CD4-positive, alpha-beta T cell treated with Interleukin-6 for 4 hours (primary cell): ENCODE data around the gene SH2D3A.
"Not testable (repeated sequence)": the region's sequence is repeated elsewhere in the genome, so short reads cannot be mapped to it uniquely, and the experiment has no call there.

Experiments used
- DNase-seq: peaks from one replicate; pipeline ENCODE4 v3.0.0-alpha.2; 2020; ENCODE audit warnings: mixed read lengths

The SH2D3A gene

GRCh38 chr19:6754653-6755463 is 12.4 kb downstream of the SH2D3A start:
- DNase-seq = no peak

- DNase-seq = no peak
These were observed 13.1 kb downstream of the SH2D3A start for GRCh38 chr19:6754136-6754535.

GRCh38 chr19:6753178-6754031 is 13.8 kb downstream of the SH2D3A start:
- peak; percentile 79 for DNase-seq

DNA sequence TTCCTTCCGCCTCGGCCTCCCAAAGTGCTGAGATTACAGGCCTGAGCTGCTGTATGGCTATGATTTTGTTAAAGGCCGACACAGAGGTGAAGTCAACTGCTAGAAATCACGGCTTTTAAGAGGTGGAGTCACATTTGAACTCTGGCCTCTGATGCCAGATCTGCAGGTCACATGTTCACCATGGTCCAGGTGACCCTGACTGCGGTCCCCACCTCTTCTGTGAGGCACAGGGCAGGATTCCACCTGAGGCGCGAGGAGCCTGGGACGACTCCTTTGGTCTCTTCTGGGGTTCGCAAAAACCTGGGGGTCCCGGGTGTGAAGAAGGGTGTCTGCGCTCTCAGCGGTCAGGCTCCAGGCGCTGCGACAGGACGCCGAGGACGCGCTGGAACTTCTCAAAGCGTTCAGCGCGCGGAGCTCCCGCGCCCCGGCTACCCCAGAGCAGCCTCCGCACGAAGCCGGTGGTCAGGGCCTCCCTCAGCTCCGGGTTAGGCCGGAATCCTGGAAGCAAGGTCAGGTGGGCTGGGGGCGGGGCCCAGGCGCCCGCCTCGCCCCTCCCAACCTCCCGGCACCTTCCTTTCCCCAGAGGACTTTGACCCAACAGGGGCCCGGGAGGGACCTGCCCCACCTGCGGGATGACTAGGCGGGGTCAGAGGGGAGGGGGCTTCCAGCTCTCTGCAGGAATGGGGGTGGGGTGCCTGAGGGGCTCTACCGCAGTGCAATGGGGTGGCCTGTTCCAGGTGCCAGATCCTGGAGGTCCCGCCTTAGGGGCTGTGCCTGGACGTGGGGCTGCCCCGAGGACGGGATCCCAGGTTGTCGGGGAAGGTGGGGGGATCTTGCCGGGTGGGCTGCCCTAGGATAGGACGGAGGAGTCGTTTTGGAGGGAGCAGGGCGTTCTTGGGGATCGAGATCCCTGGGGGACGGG is 14.7 kb downstream of the SH2D3A start:
- DNase-seq = no peak

- no peak for DNase-seq
These were observed 16.0 kb downstream of the SH2D3A start for GRCh38 chr19:6751189-6751588.

- DNase-seq = no peak
These were observed 17.2 kb downstream of the SH2D3A start for GRCh38 chr19:6750062-6750461.

- DNase-seq = not testable (repeated sequence)
These were observed 18.7 kb downstream of the SH2D3A start for GRCh38 chr19:6748543-6748942.

- DNase-seq = no peak
These were observed 21.3 kb downstream of the SH2D3A start for GRCh38 chr19:6745965-6746364.

DNA sequence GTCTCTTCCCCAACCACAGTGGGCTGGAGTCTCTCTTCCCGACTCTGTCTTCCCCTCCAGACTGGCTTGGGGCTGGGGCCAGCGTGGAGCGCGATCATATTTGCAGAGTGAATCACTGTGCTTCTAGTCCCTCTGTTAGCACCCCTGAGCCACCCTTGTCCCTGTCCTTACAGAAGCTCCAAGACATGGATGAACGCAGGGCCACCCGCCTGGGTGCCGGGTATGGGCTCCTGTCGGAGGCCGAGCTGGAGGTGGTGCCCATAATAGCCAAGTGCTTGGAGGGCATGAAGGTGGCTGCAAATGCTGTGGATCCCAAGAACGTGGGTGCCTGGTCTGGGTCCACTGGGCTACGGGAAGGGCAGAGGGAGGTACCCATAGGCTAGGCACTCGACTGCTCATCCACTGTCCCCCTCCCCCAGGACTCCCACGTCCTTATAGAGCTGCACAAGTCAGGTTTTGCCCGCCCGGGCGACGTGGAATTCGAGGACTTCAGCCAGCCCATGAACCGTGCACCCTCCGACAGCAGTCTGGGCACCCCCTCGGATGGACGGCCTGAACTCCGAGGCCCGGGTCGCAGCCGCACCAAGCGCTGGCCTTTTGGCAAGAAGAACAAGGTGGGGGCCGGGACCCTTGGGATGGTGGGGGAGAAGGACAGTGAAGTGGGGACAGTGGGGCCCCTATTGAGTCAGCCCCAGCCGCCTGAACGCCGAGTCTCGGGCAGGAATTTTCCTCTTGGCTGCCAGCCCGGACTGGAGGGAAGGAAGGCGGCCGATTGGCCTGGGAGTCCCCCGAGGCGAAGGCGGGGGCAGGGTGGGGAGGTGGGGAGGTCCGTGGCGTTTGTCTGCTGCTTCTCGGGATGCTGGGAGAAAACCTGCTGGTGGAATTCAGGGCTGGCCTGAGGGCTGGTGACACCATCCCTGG is 22.6 kb downstream of the SH2D3A start:
- no peak for DNase-seq

GRCh38 chr19:6743714-6744380 is 23.4 kb downstream of the SH2D3A start:
- DNase-seq = no peak

GRCh38 chr19:6743066-6743465 is 24.2 kb downstream of the SH2D3A start:
- DNase-seq = no peak

DNA sequence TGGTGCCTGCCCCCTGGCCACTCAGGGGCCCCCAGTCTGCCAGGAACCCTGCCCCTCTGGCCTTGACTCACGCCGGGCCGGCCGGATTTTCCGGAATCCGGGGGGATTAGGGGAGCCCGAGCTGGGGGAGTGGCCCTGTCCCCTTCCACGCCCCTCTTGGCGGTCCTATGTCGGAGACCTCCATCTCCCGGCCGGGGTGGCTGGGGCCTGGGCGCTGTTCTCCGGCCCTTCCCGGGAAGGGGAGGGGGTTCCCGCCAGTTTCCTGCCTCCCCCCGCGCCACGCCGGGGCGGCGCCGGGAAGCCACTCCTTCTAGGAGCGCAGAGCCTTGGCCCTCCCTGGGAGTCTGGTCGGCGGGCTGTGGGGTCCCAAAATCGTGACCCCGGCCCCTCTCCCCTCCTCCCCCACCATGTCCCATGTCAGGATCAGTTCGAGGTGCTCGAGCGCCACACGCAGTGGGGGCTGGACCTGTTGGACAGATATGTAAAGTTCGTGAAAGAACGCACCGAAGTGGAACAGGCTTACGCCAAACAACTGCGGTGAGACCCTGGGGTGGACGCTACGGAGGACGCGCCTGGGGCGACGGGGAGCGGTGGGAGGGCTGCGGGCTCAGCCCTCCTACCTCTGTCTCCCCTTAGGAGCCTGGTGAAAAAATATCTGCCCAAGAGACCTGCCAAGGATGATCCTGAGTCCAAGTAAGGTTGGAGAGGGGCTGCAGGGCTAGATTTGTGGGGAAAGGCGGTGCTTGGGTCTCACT is 26.5 kb downstream of the SH2D3A start:
- DNase-seq = peak; percentile 25

GRCh38 chr19:6739883-6740588 is 27.2 kb downstream of the SH2D3A start:
- DNase-seq = peak; percentile 9

DNA sequence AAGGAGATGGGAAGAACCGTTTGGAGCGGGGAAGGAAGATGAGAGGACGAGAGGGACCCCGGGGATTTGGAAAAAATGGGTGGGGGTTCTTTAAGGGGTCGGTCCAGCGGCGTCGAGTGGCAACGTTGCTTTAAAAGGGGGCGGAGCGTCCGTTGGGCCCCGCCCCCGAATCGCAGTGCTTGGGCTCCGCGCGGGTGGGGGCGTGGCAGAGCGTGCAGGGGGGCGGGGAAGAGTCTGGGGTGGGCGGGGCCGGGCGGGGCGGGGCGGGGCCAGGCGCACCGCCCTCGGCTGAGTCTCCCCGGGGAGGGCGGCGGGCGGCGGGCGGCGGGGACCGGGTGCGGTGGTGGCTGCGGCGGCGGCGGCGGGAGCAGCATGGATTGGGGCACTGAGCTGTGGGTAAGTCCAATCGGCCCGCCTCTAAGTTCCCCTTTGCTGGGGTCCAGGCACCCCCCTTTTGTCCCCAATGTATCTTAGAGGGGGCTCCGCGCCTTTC is 27.8 kb downstream of the SH2D3A start, which contains the start of gene TRIP10:
Gene TRIP10, plus strand, starts transcription at position 291 of the 493 bp plus-strand sequence. Its CDS starts 82 bp downstream, at position 373.
- peak; percentile 84 for DNase-seq

DNA sequence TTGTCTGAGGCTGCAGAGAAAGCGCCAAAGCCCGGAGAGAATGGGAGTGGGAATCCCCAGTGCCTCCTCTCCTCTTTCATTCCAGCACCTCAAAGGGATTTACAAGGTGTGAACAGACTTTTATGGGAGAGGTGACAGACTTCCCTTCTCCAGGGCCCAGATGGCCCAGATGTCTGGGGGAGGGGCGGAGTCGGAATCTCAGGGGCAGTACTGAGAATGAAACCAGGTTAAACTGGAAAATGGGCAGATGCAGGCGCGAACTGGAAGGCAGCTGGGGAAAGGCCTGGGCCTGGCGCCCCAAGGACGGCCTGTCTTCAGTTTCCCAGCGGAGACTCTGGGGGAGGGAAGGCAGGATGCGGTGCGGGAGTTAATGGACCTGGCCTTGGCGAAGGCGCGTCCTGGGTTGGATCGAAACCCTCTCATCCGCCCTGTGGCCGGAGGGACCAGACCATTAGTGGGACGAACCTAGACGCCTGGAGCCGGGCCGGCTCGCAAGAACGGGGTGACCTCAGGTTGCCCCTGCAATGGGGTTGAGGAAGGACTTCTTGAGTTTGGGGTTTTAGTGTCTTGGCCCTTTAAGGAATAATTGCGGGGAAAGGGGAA is 28.3 kb downstream of the SH2D3A start:
- peak; percentile 26 for DNase-seq

DNA sequence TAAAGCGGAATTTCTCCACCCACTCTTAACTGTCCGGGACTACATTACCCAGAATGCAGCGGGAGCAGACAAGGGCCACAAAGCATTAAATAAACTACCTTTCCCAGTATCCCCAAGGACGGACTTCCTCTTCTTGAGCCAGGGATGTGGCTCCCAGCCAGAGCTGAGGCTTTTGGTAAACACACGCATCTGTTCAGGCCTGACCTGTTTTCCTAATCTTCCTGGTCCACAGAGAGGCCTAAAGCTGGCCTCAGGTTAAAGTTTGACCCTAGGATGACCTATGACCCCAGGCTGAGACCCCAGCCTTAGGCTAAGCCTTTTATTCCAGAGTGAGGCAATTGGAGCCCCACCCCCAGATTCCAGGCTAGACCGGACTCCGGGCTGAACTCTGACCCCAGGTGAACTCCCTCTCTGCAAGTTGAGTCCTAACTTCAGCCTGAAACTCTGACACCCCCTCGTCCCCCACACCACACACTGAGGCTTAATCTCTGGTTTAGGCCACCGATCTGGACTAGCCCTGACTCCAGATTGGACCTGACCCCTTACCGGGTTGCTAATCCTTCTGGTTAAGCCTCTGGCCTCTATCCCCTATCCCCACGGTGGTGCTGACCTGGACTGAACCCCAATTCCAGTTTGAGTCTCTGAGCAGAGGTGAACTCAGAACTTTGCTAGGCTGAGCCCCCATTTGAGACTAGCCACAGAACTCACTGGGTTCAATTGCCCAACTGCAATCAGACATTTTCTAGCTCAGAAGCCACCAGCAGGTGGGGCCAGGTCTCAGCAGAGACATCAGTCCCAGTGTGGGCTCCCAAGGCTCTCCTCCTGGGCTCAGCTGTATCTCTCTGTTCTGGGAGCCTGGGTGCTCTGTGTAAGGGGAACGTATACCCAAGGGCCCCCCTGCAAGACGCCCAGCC is 29.1 kb downstream of the SH2D3A start:
- peak; percentile 83 for DNase-seq

DNA sequence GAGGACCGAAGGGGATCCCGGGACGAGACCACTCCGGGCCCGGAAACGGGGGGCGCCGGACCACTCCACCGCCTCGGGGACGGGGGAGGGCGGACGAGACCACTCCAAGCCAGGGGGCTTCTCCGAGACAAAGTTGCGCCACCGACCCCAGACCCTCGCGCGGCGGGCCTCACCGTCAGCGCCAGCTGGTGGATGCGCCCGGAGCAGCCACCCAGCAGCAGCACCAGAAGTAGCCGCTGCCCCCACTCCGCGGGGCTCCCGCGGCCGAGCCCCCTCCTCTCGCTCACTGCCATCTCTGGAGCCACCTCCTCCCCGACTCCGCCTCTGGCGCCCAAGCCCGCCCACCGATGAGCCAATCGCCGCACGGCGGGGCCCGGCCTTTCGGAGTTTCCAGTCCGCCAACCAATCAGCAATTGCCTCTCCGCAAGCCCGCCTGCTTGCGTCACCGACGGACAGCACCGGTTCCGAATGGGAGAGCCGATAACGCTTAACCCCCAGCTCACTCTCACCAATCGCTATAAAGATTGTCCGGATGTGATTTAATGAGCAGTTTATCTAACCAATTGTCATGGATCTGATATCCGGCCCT is 29.9 kb downstream of the SH2D3A start, which contains the start of gene GPR108:
Gene GPR108, minus strand, starts transcription at position 297 of the 589 bp plus-strand sequence. Its CDS starts 4 bp downstream, at position 293.
- DNase-seq = peak; percentile 99
